T-helper 1 cell treated with Interleukin-12 subunit alpha and Interleukin-12 subunit beta and Interleukin-4 antibody, amounts not matched to agents 30 μg/mL and 1 μg/mL, for 36 hours (primary cell): Measurements from ENCODE around the gene SERGEF.

Source experiments
- H3K27ac Mint-ChIP-seq: one replicate; pipeline ENCODE4 v1.8.0; 2021; ENCODE audit warnings: mild to moderate bottlenecking, mixed read lengths
- H3K27me3 Mint-ChIP-seq: one replicate; pipeline ENCODE4 v1.8.0; 2021; ENCODE audit warnings: low read depth, mixed read lengths
- H3K36me3 Mint-ChIP-seq: one replicate; pipeline ENCODE4 v1.8.0; 2021; ENCODE audit warnings: low read depth, mixed read lengths
- H3K4me1 Mint-ChIP-seq: one replicate; pipeline ENCODE4 v1.8.0; 2021; ENCODE audit warnings: low read depth, mixed read lengths
- H3K4me3 Mint-ChIP-seq: one replicate; pipeline ENCODE4 v1.8.0; 2021; ENCODE audit warnings: mild to moderate bottlenecking, moderate library complexity, mixed read lengths
- H3K9me3 Mint-ChIP-seq: one replicate; pipeline ENCODE4 v1.8.0; 2021; ENCODE audit warnings: mixed read lengths

The SERGEF gene

GRCh38 chr11:18012906-18013781 lies at the start of gene SERGEF:
TSS of gene SERGEF (minus strand) at chr11:18013047. CDS start at chr11:18013010, 37 bp downstream.
- Mint-ChIP-seq H3K36me3 (no peaks in the 10 kb centered on the region), H3K27ac (peak within 1 kb of the TSS; percentile 100), H3K9me3 (no peaks in the 10 kb centered on the region), H3K27me3 (peaks cover 6% of the 10 kb centered on the region), H3K4me3 (peak within 1 kb of the TSS; percentile 100), H3K4me1 (peaks cover 22% of the 10 kb centered on the region)

DNA sequence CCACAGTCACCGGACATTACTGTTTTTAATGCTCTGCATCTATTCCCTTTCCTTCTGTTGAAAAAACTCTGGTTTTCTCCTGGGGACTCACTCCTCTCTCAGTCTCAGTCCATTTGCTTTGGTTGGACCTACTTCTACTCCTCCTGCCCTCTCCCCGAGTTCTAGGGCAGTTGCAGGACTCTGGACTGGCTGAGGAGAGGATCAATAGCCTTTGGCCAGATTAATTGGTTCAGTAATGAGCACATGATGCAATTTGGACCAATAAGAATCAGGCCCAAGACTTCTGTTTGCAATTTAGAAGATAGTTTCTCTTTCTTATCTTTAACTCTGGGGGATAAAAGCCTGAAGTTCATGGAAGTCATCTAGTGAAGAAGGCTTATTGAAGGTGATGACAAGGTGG lies 48.5 kb upstream of the SERGEF start:
- H3K27me3 Mint-ChIP-seq, result no peaks in the 10 kb centered on the region
- H3K27ac Mint-ChIP-seq, result no peak overlapping the region
- H3K9me3 Mint-ChIP-seq, result no peaks in the 10 kb centered on the region
- H3K4me1 Mint-ChIP-seq, result no peaks in the 10 kb centered on the region
- no peak overlapping the region for H3K4me3 Mint-ChIP-seq
- no peaks in the 10 kb centered on the region for H3K36me3 Mint-ChIP-seq

DNA sequence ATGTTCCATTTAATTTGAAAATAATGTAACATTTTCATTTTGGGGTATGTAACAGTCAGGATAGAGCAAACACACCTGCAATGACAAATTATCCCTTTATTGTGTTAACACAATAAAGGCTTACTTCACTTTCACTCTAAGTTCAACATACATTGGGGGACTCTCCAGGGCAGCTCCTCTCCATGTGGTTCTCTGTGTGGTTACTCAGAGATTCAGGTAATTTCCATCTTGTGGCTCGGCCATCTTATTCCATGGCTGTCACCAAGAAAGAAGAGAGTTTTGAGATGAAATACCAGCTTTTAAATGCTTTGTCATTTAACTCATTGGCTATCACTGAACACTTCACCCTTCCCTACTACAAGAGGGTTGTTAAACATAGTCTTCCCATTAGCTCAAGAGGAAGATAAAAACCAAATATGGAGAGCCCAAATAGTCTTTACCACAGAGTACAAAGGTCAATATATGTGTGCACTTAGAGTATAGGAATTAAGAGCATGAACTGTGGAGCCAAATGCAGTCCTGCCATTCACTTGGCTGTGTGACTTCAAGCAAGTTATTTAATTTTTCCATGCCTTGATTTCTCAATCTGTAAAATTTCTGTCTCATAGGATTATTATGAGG lies 43.8 kb upstream of the SERGEF start:
- Mint-ChIP-seq H3K9me3 (no peaks in the 10 kb centered on the region), H3K27ac (no peak overlapping the region), H3K4me1 (no peaks in the 10 kb centered on the region), H3K36me3 (no peaks in the 10 kb centered on the region), H3K27me3 (no peaks in the 10 kb centered on the region), H3K4me3 (no peak overlapping the region)

DNA sequence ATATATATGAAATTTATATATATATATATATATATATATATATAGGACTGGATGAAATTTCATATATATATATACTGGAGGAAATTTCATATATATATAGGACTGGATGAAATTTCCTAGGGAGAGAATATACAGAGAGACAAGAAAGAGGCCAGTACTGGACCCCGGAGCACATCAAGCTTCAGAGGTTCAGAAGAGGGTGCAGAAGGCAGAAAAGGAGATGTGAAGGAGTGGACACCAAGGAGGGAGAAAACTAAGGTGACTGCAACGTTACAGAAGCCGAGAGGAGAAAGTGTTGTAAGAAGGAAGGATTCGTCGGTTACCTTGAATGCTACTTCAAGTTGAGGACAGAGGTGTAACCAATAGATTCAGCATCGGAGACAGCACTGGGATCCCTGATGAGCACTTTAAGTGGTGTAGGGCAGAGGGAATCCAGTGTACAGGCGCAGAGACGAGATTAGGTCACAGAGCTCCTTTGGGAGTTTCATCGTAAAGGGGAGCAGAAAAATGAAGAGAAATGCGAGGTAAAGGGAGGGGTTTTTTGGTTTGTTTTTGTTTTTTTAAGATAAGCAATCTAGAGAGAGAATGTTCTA lies 41.8 kb upstream of the SERGEF start:
- no peaks in the 10 kb centered on the region for H3K9me3 Mint-ChIP-seq

GRCh38 chr11:18050848-18051247 lies 38.0 kb upstream of the SERGEF start:
- Mint-ChIP-seq H3K27me3 (peaks cover 35% of the 10 kb centered on the region), H3K27ac (no peak overlapping the region), H3K4me3 (no peak overlapping the region), H3K9me3 (no peaks in the 10 kb centered on the region), H3K4me1 (no peaks in the 10 kb centered on the region), H3K36me3 (no peaks in the 10 kb centered on the region)

More for the DNA sequence above, 41.8 kb upstream of the SERGEF start:
- peaks cover 4% of the 10 kb centered on the region for H3K27me3 Mint-ChIP-seq
- H3K4me1 Mint-ChIP-seq, result no peaks in the 10 kb centered on the region
- no peaks in the 10 kb centered on the region for H3K36me3 Mint-ChIP-seq
- no peak overlapping the region for H3K4me3 Mint-ChIP-seq
- no peak overlapping the region for H3K27ac Mint-ChIP-seq

DNA sequence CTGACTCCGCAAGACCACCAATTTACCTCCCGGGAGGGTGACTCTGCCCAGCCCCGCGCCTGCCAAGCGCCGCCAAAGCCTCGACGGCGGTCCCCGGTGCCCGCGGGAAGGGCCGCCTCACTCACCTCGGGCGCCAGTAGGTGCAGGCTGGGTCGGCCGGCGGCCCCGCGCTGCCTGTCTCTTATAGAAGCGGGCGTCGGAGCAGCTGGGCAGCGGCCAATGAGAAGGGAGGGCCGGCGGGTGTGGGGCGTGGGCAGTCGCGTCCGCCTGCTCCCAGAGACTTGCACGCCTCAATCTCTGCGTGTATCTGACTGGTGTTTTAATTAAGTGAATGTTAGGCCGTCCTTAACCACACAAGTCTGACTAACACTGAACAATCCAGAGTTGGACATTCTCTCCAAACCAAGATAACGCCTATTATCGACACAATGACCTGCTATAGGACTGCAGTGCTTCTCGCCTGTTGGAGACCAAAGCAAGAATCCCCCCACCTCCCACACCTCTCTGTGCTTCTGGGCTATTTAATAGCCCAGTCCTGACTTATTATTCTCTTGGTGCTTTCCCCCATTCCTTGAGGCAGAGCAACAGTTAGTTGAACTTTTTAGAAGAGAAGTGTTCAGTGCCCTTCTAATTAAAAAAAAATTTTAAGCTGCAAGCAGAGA lies 33.4 kb upstream of the SERGEF start, which contains the start of gene TPH1:
TSS of gene TPH1 (minus strand) at position 154 of the 662 bp plus-strand sequence. CDS start 5,507 bp downstream, outside the sequence.
- H3K4me1 Mint-ChIP-seq, result no peaks in the 10 kb centered on the region
- no peak within 1 kb of the TSS for H3K27ac Mint-ChIP-seq
- H3K9me3 Mint-ChIP-seq, result no peaks in the 10 kb centered on the region
- H3K27me3 Mint-ChIP-seq, result peaks cover 69% of the 10 kb centered on the region
- H3K36me3 Mint-ChIP-seq, result peaks cover 2% of the 10 kb centered on the region
- H3K4me3 Mint-ChIP-seq, result no peak within 1 kb of the TSS

GRCh38 chr11:18036456-18036855 lies 23.6 kb upstream of the SERGEF start:
- Mint-ChIP-seq H3K27me3 (peaks cover 24% of the 10 kb centered on the region), H3K4me1 (no peaks in the 10 kb centered on the region), H3K36me3 (no peaks in the 10 kb centered on the region), H3K4me3 (no peak overlapping the region), H3K9me3 (no peaks in the 10 kb centered on the region), H3K27ac (no peak overlapping the region)

GRCh38 chr11:18027475-18027874 lies 14.6 kb upstream of the SERGEF start:
- Mint-ChIP-seq H3K27me3 (peaks cover 9% of the 10 kb centered on the region), H3K27ac (no peak overlapping the region), H3K4me3 (no peak overlapping the region), H3K4me1 (peaks cover 5% of the 10 kb centered on the region), H3K9me3 (no peaks in the 10 kb centered on the region), H3K36me3 (no peaks in the 10 kb centered on the region)

GRCh38 chr11:18022419-18022818 lies 9.6 kb upstream of the SERGEF start:
- Mint-ChIP-seq H3K4me3 (no peak overlapping the region), H3K27me3 (peaks cover 4% of the 10 kb centered on the region), H3K36me3 (no peaks in the 10 kb centered on the region), H3K9me3 (no peaks in the 10 kb centered on the region), H3K27ac (no peak overlapping the region), H3K4me1 (peaks cover 3% of the 10 kb centered on the region)

DNA sequence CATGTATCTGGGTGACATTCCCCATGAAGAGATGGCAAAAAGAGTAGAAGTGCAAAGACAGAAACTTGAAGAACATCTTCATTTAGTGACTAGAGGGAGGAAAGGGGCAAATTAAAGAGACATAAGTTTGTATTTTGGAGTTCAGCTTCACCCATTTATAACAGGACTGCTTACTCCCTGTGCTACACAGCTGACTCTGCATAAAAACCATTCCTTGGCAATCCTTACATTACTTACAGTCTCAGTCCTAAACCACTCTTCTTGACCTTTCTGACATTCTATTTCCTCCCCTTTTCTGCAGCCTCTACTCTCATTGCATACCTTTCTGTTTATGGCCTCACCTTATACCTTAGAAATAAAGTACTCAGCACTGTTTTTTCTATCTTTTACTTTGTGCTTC lies 6.8 kb upstream of the SERGEF start:
- Mint-ChIP-seq H3K27ac (no peak overlapping the region), H3K27me3 (peaks cover 6% of the 10 kb centered on the region), H3K4me3 (no peak overlapping the region), H3K9me3 (no peaks in the 10 kb centered on the region), H3K4me1 (peaks cover 3% of the 10 kb centered on the region), H3K36me3 (no peaks in the 10 kb centered on the region)

DNA sequence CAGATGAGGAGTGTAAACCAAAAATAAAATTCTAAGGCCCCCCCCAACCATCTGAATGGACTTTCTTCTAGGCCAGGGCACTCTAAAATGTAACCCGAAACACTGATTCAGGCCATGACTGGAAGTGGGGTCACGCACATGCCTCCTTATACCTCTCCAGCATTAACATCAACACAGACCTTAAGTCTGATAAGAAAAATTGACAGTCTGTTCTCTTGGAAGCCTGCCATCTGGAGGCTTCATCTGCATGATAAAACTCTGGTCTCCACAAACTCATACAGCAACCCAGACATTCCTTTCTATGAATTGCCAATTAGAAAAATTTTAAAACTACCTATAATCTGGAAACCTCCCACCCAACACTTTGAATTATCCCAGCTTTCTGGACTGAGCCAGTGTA lies 3.9 kb upstream of the SERGEF start:
- Mint-ChIP-seq H3K4me1 (peaks cover 17% of the 10 kb centered on the region), H3K27ac (no peak overlapping the region), H3K36me3 (no peaks in the 10 kb centered on the region), H3K9me3 (no peaks in the 10 kb centered on the region), H3K27me3 (peaks cover 6% of the 10 kb centered on the region), H3K4me3 (no peak overlapping the region)

DNA sequence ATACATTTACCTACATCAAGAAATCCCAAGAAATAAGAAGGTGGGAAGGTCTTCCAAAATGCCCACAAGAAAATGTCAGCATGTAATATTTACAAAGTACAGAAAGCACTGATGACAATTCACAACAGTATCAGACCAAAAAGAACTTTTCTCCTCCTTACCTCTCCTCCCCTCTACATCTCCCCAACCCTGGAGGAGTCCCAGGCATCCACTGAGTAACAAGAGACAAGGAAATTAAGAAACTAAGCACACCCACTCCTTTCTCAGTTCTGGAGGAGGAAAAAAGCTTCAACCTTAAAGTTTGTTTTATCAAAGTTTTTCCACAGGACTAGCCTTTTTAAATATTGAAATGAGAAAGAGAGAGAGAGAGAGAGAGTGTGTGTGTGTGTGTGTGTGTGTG lies 2.0 kb upstream of the SERGEF start:
- H3K9me3 Mint-ChIP-seq, result no peaks in the 10 kb centered on the region
- H3K36me3 Mint-ChIP-seq, result no peaks in the 10 kb centered on the region
- peaks cover 22% of the 10 kb centered on the region for H3K4me1 Mint-ChIP-seq
- peak overlapping the region; percentile 22 for H3K4me3 Mint-ChIP-seq
- H3K27ac Mint-ChIP-seq, result peak overlapping the region; percentile 1
- peaks cover 6% of the 10 kb centered on the region for H3K27me3 Mint-ChIP-seq

- H3K27me3 Mint-ChIP-seq, result peaks cover 6% of the 10 kb centered on the region
- H3K4me1 Mint-ChIP-seq, result peaks cover 22% of the 10 kb centered on the region
- no peaks in the 10 kb centered on the region for H3K36me3 Mint-ChIP-seq
- peak overlapping the region; percentile 100 for H3K27ac Mint-ChIP-seq
- no peaks in the 10 kb centered on the region for H3K9me3 Mint-ChIP-seq
- H3K4me3 Mint-ChIP-seq, result peak overlapping the region; percentile 100
Measured at GRCh38 chr11:18013790-18014507, 1.1 kb upstream of the SERGEF start.
